ENCODE data around the gene CCDC88B.

CCDC88B gene

DNA sequence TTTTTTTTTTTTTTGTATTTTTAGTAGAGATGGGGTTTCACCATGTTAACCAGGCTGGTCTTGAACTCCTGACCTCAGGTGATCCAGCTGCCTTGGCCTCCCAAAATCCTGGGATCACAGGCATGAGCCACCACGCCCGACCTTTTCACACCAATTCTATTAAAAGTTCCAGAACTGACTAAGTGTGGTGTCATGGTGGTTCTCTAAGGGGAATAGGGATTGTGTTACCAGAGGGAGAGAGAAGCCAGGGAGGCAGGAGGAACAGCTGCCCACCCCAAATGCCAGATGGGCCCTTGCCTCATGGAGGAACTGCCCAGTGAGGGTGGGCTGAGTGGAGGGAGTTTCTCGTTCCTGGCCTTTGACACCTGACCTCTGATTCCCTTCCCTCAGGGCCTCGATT lies 24.9 kb downstream of the CCDC88B start:
- no peak for DNase-seq

DNA sequence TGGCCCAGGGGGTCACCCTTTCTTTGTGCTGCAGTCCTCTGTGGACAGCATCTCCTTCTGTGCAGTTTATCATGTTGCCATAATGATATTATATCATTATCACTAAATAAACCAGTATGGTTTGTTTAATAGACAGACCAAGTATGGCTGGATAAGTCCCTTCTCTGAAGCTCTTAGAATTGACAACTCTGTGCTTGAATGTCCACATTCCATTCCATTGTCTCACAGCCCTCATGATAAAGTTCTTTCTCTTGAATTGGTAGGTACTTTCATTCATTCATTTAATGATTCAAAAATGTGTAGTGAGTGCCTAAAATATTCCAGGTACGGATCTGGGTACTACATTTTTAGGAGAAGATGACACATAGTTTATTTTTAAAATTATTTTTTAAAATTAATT lies 26.7 kb downstream of the CCDC88B start:
- DNase-seq: no peak

DNA sequence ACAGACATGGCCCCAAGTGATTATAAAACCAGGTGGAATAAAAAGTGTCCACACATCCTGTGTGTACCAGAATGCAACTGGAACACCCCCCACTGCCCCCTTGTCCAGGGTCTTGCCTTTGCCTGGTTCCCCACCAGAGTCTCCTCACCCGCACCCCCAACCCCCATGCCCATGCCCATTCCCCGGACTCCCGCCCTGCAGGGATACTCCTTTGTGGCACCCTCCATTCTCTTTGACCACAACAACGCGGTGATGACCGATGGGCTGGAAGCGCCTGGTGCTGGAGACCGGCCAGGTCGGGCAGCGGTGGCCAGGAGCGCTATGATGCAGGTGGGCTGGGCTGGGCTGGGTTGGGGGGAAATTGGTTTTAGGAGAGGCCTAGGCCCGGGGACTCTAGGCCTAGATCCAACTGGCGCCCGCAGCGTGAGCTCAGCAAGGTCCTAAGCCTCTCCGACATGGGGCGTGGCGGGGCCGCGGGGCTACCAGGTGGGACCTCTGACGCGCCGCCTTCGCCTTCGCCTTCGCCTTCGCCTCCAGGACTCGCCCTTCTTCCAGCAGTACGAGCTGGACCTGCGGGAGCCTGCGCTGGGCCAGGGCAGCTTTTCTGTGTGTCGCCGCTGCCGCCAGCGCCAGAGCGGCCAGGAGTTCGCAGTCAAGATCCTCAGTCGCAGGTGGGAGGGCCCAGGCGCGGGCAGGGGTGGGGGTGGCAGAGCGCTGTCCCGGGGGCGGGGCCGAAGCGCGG lies 28.1 kb downstream of the CCDC88B start:
- DNase-seq: no peak

GRCh38 chr11:64368673-64369074 lies 28.7 kb downstream of the CCDC88B start:
- no peak for DNase-seq

DNA sequence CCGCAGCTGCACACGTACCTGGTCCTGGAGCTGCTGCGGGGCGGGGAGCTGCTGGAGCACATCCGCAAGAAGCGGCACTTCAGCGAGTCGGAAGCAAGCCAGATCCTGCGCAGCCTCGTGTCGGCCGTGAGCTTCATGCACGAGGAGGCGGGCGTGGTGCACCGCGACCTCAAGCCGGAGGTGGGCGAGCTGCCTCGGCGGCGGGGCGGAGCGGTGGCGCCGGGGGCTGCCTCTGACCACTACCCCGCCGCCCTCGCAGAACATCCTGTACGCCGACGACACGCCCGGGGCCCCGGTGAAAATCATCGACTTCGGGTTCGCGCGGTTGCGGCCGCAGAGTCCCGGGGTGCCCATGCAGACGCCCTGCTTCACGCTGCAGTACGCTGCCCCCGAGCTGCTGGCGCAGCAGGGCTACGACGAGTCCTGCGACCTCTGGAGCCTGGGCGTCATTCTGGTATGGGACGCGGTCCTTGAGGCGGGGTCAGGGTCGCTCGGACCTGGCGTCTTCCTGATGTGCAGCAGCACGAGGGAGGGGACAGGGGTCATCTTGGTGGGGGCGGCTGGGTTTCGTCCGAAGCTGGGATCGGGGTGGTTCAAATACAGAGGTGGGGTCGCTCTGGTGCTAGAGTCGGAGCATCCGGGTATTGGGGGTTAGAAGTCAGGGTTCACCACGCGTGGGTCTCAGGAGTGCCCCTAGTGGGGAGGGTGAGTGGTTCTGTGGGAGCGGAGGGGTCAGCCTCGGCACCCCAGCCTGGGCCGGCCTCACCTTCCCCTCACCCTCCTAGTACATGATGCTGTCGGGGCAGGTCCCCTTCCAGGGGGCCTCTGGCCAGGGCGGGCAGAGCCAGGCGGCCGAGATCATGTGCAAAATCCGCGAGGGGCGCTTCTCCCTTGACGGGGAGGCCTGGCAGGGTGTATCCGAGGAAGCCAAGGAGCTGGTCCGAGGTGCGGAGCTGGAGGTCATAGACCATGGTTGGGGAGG lies 29.7 kb downstream of the CCDC88B start:
- no peak for DNase-seq

DNA sequence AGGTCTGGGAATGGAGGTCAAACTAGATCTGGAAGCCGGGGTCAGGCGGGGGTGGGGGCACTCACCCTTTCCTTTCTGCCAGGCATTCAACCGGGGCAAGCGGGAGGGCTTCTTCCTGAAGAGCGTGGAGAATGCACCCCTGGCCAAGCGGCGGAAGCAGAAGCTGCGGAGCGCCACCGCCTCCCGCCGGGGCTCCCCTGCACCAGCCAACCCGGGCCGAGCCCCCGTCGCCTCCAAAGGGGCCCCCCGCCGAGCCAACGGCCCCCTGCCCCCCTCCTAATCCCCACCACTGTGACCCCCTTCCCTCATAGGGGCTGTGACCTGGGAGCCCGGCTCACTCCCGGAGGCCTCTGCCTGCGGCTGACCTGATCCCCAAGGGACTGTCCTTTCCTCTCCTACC lies 31.2 kb downstream of the CCDC88B start:
- no peak for DNase-seq

- no peak for DNase-seq
Observed at GRCh38 chr11:64372021-64372420, 32.0 kb downstream of the CCDC88B start.

DNA sequence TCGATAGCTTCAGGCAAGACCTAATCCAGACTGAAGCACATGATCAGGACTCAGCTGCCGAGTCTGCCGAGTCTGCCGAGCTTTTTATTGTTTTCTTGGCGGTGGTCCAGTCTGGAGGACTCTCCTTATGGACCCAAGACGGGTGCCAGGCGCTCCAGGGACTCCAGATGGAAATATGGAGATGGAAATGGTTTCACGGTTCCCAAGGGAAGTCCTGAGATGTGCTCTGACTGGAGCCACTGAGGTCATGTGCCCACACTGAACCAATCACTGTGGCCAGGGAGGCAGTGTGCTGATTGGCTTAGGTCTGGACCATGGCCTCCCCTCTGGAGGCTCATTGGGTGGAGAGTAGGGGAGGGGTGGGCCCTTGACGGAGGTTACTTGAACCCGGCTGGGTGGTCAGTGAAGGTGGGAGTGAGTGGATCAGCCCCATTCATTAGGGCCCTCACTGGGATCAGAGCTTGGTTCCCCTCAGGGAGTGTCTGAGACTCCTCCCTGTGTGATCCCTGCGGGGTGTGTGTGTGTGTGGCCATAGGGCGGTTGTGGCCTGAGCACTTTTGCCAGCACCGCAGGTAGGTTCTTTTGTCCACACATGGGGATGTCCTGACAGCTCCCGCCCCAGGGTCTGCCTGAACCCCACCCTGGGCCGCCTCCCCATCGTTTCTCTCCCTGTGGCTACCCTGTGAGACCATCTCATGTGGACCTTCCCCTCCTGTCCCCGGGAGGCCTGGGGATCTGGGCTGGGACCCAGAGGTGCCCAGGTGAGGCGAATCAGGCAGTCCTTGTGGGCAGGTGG lies 33.0 kb downstream of the CCDC88B start:
- DNase-seq: no peak

DNA sequence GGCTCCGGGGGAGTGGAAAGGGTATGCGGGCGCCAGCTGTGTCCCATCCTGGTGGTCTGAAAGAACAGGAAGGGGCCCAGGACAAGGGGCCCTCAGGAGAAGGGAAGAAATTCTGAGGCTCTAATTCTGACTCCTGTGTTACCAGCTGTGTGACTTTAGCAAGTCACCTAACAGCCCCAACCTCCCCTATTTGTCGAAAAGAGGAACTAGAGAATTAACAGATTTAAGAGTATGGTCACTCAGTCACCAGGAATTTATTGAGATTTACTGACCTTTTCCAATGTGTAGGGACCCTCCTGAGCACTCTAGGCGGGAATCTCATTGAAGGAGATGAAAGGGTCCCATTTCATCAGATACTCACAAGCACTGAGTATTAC lies 33.6 kb downstream of the CCDC88B start:
- no peak for DNase-seq

DNA sequence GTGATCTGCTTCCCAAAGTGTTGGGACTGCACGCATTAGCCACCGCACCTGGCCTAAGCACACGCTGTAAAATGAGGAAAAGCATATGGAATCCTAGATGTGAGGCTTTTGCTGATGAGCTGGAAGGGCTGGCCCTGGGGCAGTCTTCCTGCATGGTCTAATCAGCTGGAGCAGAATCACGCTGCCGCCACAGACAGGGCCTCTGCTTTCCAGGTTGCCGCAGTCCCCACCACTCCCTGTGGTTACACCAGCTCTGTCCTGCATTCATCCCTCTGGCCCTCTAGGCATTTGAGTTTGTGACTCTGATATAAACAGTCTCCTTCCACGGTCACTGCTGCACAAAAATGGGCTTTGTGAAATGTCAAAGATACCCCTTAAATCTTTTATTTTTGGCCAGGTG lies 36.1 kb downstream of the CCDC88B start:
- no peak for DNase-seq

- DNase-seq: no peak
Observed at GRCh38 chr11:64378335-64378880, 38.4 kb downstream of the CCDC88B start.

DNA sequence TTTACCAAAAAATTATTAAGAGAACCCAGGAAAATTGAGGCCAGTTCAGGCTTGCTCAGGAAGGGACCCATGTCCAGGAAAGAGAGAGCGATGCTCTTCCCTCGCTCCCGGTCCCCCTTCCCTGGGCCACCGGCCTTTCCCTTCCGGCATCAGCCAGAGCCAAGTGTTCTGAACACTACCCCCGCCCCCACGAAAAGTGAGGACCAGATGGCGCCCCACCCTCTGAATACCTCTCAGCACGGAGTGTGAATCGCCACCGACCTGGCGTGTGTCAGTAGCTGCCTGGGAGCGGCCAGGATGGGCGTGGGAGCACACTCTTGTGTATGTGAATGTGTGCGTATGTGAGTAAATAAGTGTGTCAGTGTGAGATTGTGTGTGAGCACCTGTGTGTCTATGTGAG lies 39.2 kb downstream of the CCDC88B start:
- no peak for DNase-seq

DNA sequence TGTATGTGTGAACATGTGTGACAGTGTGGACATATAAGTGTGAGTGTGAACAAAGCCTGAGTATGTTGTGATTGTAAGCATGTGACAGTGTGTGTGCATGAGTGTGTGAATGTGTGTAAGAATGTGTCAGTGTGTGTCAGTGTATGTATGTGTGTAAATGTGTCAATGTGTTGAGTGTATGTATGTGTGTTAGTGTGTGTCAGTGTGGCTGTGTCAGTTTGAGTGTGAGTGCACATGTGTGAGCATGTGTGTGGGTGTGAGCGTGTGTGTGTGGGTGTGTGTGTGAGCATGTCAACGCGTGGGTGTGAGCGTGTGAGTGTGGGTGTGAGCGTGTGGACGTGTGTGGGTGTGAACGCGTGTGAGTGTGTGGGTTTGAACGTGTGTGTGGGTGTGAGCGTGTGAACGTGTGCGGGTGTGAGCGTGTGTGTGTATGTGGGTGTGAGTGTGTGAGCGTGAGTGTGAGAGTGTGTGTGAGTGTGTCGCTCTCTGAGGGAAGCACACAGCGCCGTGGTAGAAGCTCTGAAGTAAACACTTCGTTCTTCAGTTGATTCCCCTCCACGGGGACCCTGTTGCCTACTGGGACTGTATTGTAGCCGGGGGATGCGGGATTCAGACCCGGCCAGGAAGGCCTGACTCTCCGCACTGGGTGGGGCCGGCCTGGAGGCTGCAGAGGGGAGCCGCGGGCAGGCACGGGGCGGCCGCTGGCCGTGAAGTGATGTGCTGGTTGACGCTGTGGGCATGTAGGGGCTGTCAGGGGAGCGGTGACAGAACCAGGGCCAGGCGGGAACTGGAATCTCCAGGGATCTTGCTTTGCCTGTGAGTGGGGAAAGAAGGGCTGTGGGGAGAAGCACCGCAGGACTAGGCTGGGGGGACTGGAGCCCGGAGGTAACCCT lies 40.1 kb downstream of the CCDC88B start:
- DNase-seq: no peak

- DNase-seq: no peak
Observed at GRCh38 chr11:64381350-64381749, 41.3 kb downstream of the CCDC88B start.

DNA sequence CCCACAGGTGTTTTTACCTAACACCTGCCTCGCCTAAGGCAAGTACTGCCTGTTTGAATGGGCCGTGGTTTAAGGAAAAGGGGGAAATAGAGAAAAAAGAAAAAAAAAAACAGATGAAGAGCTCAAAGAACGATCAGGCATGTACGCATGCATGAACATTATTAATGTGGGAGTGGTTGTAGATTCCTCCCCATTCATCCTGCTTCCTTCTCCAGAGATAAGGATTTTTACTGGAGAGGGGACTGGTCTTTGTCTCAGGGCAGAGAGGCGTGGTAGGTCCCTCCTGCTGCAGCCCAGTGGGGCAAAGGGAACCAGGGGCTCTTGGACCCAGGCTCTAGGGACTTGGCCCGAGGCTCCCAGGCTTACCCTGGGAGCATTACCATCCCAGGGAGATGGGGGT lies 42.0 kb downstream of the CCDC88B start:
- DNase-seq: no peak

GRCh38 chr11:64382586-64382985 lies 42.6 kb downstream of the CCDC88B start:
- DNase-seq: no peak

DNA sequence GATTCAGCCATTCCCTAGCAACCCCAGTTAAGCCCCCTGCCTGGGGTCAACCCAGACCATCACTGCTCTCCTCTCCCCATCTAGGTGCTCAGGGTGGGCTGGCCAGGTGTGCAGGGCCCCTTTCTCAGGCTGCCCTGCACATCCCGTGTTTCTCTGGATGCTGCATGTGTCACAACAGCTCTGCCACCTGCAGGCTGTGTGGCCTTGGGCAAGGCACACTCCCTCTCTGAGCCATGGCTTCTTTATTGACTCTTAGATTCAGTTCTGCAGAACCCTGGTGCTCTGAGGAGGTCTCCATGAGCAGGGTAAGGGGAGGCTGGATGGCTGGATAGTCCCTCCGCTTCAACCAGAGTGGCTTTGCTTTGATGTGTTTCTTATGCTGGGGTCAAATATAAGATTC lies 43.6 kb downstream of the CCDC88B start:
- no peak for DNase-seq

- no peak for DNase-seq
Observed at GRCh38 chr11:64384028-64384737, 44.2 kb downstream of the CCDC88B start.

GRCh38 chr11:64384981-64385944 lies 45.3 kb downstream of the CCDC88B start:
- DNase-seq: no peak

All from activated effector memory CD4-positive, alpha-beta T cell treated with anti-CD3 and anti-CD28 coated beads, Interleukin-2, amount 50 U/mL, for 16 hours (primary cell).